Measurements from ENCODE around the gene SLC4A3.

GRCh38 chr2:219609149-219609750 is 18.2 kb upstream of the SLC4A3 start:
- TF ChIP-seq FOXA1 (IDR thresholded peaks at IDR 0.05) (no peak), SP1 (IDR thresholded peaks at IDR 0.05) (no peak), PKNOX1 (IDR thresholded peaks at IDR 0.05) (no peak), ARNT (IDR thresholded peaks at IDR 0.05) (no peak), BHLHE40 (IDR thresholded peaks at IDR 0.05; ENCODE audit: borderline replicate concordance) (no peak)

Measured in HEK293T (cell line).